ENCODE data around the gene SGSH. TPM values are rescaled to one million over a fixed set of nuclear protein-coding genes. Genes with fewer than 3 reads are reported as not detected.
A peak's percentile ranks its signal among the peaks of the same experiment; 100 is the strongest.

Gene SGSH
- polyA plus RNA-seq (2013, experiment 1 of 4) = 29.9 TPM
- 30.9 TPM for polyA plus RNA-seq (2013, experiment 2 of 4)
- polyA plus RNA-seq (2013, experiment 3 of 4) = 22.5 TPM
- polyA plus RNA-seq (2013, experiment 4 of 4) = 24.3 TPM

DNA sequence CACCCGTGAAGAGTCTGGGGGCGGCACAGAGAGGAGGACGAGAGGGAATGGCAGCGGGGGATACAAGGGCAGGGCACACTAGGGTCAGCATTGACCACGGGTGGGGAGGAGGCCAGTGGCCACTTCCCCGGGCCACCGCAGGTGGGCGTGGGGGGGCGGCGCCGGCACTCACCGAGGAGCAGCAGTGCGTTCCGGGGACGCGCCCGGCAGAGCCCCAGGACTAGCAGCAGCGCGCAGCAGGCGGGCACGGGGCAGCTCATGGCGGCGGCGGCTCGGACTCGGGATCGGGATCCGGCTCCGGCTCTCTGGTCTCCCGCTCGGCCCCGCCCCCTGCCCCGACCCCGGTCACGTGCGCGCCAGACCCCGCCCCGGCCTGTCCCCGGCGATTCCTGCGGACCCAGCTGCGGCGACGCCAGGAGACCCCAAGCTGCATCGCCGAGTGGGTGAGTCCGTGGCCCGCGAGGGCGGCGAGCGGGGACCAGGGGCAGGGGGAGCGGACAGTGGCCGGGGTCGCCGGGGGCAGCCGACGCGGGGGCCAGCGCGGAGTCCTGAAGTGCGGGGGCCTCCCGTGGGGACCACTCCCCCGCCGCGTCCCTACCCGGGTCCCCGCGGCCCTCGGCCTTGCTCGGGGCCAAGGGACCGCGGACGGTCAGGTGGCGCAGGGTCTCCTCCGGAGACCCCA lies at the start of gene SGSH, which contains the start of gene SLC26A11:
Gene SGSH, minus strand, starts transcription at position 280 of the 682 bp plus-strand sequence. Its CDS starts 20 bp downstream, at position 260.
Gene SLC26A11, plus strand, starts transcription at position 374 of the 682 bp plus-strand sequence. CDS start 1,134 bp downstream, outside the sequence.
- WGBS, 2 experiments = 1% methylated on average over 77 of the region's 77 CpGs
- H3K27ac ChIP-seq (ENCODE audit: insufficient read depth, low read depth, low read length, poor library complexity, severe bottlenecking) = no peak within 1 kb of the TSS
- H3K36me3 ChIP-seq (ENCODE audit: control insufficient read depth, insufficient read depth, low read length) = no peaks in the 10 kb centered on the region

DNA sequence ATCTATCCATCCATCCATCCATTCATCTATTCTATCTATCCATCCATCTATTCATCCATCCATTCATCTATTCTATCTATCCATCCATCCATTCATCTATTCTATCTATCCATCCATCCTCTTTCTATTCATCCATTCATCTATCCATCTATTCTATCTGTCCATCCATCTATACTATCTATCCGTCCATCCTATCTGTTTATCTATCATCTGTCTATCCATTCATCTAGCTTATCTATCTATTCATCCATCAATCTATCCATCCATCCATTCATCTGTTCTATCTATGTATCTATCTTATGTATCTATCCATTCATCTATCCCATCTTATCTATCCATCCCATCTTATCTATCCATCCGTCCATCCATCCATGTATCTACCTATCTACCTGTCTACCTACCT lies 49.3 kb upstream of the SGSH start:
- H3K4me1 ChIP-seq (ENCODE audit: control insufficient read depth, insufficient read depth, low read length) = peaks cover 5% of the 10 kb centered on the region
- no peak overlapping the region for H3K27ac ChIP-seq (ENCODE audit: insufficient read depth, low read depth, low read length, poor library complexity, severe bottlenecking)
- H3K9me3 ChIP-seq (ENCODE audit: control insufficient read depth, low read length) = no peaks in the 10 kb centered on the region
- H3K27me3 ChIP-seq (ENCODE audit: control insufficient read depth, insufficient read depth, low read length, poor library complexity, severe bottlenecking) = no peaks in the 10 kb centered on the region
- no peaks in the 10 kb centered on the region for H3K36me3 ChIP-seq (ENCODE audit: control insufficient read depth, insufficient read depth, low read length)
- H3K4me3 ChIP-seq (ENCODE audit: insufficient read depth, low read depth, low read length) = no peak overlapping the region
- WGBS, 2 experiments = 88% methylated on average over 2 of the region's 2 CpGs

More for the DNA sequence above, at the start of gene SGSH, which contains the start of gene SLC26A11:
- peaks cover 9% of the 10 kb centered on the region for H3K4me1 ChIP-seq (ENCODE audit: control insufficient read depth, insufficient read depth, low read length)
- H3K9me3 ChIP-seq (ENCODE audit: control insufficient read depth, low read length) = no peaks in the 10 kb centered on the region
- H3K4me3 ChIP-seq (ENCODE audit: insufficient read depth, low read depth, low read length) = peak within 1 kb of the TSS; percentile 74
- no peaks in the 10 kb centered on the region for H3K27me3 ChIP-seq (ENCODE audit: control insufficient read depth, insufficient read depth, low read length, poor library complexity, severe bottlenecking)

DNA sequence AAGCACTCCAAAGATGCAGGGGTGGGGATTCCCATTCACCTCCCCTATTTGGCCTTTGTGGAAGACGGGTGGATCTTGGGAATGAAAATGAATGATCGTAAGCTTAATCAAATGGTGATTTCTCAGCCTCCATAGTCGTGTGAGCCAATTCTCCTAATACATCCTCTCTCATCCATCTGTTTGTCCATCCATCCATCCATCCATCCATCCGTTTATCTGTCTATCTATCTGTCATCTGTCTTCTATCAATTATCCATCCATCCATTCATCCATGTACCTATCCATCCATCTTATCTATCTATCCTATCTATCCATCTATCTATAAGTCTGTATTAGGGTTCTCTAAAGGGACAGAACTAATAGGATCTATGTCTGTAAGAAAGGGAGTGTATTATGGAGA lies 48.3 kb upstream of the SGSH start:
- H3K27ac ChIP-seq (ENCODE audit: insufficient read depth, low read depth, low read length, poor library complexity, severe bottlenecking) = no peak overlapping the region
- H3K27me3 ChIP-seq (ENCODE audit: control insufficient read depth, insufficient read depth, low read length, poor library complexity, severe bottlenecking) = no peaks in the 10 kb centered on the region
- H3K4me1 ChIP-seq (ENCODE audit: control insufficient read depth, insufficient read depth, low read length) = peaks cover 5% of the 10 kb centered on the region
- 66 to 74% methylated on average over 3 to 4 of the region's 4 CpGs for WGBS, 2 experiments
- no peaks in the 10 kb centered on the region for H3K36me3 ChIP-seq (ENCODE audit: control insufficient read depth, insufficient read depth, low read length)
- no peak overlapping the region for H3K4me3 ChIP-seq (ENCODE audit: insufficient read depth, low read depth, low read length)
- H3K9me3 ChIP-seq (ENCODE audit: control insufficient read depth, low read length) = no peaks in the 10 kb centered on the region

DNA sequence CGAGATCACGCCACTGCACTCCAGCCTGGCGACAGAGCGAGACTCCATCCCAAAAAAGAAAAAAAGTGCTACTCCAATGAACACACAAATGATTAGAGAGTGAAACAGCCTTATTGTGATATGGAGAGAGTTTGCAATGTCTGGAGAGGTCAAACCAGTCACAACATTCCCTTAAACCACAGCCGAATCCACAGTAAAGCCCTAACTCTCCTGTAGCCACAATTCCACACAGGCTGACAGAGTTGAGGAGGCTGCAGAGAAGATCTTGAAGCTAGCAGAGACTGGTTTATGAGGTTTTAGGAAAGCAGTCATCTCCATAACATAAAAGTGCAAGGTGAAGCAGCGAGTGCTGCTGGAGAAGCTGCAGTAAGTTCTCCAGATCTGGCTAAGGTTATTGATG lies 47.3 kb upstream of the SGSH start:
- 91 to 94% methylated on average over 5 to 6 of the region's 6 CpGs for WGBS, 2 experiments
- Histone ChIP-seq H3K4me3 (ENCODE audit: insufficient read depth, low read depth, low read length) (no peak overlapping the region), H3K9me3 (ENCODE audit: control insufficient read depth, low read length) (no peaks in the 10 kb centered on the region), H3K27ac (ENCODE audit: insufficient read depth, low read depth, low read length, poor library complexity, severe bottlenecking) (no peak overlapping the region), H3K4me1 (ENCODE audit: control insufficient read depth, insufficient read depth, low read length) (peaks cover 12% of the 10 kb centered on the region), H3K27me3 (ENCODE audit: control insufficient read depth, insufficient read depth, low read length, poor library complexity, severe bottlenecking) (no peaks in the 10 kb centered on the region), H3K36me3 (ENCODE audit: control insufficient read depth, insufficient read depth, low read length) (no peaks in the 10 kb centered on the region)

DNA sequence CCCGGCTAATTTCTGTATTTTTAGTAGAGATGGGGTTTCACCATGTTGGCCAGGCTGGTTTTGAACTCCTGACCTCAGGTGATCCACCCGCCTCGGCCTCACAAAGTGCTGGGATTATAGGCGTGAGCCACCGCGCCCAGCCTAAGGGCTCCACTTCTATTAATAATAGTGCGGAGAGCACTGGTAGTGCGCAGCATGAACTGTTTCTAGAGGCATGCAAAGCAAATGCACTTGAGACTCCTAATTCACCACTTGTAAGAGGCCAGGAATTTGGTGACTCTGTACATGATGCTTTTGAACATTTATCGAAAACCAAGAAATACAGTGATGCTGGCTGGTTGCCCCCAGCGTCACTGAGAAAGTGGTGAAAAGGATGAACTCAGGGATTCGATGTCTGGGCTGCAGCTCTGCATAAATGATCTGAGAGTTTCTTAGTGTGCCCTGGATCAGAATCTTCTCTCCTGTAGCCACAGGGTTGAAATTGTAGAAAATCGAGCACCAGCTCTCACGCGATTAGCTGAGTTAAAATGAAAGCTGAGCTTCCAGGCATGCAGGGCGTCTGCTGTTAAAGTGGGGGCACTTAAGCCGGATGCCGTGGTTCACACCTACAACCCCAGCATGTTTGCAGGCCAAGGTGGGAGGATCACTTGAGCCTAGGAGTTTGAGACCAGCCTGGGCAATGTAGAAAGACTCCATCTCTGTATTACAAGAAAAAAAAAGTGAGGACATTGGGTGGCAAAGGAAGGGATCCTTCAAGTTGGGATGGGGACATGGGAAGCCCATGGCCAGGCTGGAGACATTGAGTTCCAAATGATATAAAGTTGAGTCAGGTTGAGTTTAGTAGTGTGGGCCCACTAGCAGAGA lies 45.3 kb upstream of the SGSH start:
- Histone ChIP-seq H3K9me3 (ENCODE audit: control insufficient read depth, low read length) (no peaks in the 10 kb centered on the region), H3K27me3 (ENCODE audit: control insufficient read depth, insufficient read depth, low read length, poor library complexity, severe bottlenecking) (no peaks in the 10 kb centered on the region), H3K4me3 (ENCODE audit: insufficient read depth, low read depth, low read length) (no peak overlapping the region), H3K36me3 (ENCODE audit: control insufficient read depth, insufficient read depth, low read length) (no peaks in the 10 kb centered on the region), H3K4me1 (ENCODE audit: control insufficient read depth, insufficient read depth, low read length) (peaks cover 10% of the 10 kb centered on the region), H3K27ac (ENCODE audit: insufficient read depth, low read depth, low read length, poor library complexity, severe bottlenecking) (no peak overlapping the region)
- 95 to 96% methylated on average over 17 of the region's 17 CpGs for WGBS, 2 experiments

DNA sequence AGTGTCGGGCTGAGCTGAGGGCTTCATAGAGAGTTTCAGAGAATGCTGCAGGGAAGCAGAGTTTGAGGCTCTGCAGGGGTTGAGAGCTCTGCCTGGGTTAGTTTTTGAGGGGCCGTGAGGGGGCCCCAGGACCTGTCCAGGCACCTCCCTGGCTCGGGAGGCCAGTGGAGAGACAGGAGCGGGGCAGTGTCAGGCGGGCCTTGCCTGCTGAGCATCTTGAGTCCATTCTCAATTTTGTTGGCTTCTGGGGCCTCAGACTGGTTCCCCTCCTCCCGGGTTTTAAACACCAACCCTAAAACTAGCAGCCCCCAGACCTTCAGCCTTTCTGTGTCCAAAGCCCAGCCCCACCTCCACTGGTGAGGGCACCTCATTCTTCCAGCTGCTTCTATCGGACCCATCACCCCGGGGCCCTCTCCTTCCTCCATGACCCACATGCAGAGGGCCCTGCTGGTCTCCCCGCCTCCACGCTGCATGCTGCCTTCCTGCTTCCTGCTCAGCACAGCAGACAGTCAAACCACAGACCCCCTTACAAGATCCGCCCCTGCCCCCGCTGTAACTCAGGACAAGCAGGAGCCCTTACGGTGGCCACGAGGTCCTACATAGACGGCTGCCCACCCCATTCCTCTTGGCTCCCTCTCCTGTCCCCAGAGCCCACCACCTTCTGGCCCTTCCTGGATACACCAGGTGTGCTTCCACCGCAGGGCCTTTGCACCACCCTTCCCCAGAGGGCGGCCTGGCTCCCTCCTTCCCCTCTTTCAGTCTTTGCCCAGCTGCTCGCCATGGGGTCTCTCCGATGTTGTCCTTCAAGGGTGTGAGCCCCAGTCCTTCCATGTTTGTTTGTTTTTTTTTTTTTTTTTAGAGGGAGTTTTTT lies 44.3 kb upstream of the SGSH start:
- no peaks in the 10 kb centered on the region for H3K9me3 ChIP-seq (ENCODE audit: control insufficient read depth, low read length)
- H3K27me3 ChIP-seq (ENCODE audit: control insufficient read depth, insufficient read depth, low read length, poor library complexity, severe bottlenecking) = peaks cover 4% of the 10 kb centered on the region
- H3K4me1 ChIP-seq (ENCODE audit: control insufficient read depth, insufficient read depth, low read length) = peaks cover 9% of the 10 kb centered on the region
- H3K27ac ChIP-seq (ENCODE audit: insufficient read depth, low read depth, low read length, poor library complexity, severe bottlenecking) = no peak overlapping the region
- WGBS, 2 experiments = 92% methylated on average over 19 of the region's 19 CpGs
- no peak overlapping the region for H3K4me3 ChIP-seq (ENCODE audit: insufficient read depth, low read depth, low read length)
- no peaks in the 10 kb centered on the region for H3K36me3 ChIP-seq (ENCODE audit: control insufficient read depth, insufficient read depth, low read length)

DNA sequence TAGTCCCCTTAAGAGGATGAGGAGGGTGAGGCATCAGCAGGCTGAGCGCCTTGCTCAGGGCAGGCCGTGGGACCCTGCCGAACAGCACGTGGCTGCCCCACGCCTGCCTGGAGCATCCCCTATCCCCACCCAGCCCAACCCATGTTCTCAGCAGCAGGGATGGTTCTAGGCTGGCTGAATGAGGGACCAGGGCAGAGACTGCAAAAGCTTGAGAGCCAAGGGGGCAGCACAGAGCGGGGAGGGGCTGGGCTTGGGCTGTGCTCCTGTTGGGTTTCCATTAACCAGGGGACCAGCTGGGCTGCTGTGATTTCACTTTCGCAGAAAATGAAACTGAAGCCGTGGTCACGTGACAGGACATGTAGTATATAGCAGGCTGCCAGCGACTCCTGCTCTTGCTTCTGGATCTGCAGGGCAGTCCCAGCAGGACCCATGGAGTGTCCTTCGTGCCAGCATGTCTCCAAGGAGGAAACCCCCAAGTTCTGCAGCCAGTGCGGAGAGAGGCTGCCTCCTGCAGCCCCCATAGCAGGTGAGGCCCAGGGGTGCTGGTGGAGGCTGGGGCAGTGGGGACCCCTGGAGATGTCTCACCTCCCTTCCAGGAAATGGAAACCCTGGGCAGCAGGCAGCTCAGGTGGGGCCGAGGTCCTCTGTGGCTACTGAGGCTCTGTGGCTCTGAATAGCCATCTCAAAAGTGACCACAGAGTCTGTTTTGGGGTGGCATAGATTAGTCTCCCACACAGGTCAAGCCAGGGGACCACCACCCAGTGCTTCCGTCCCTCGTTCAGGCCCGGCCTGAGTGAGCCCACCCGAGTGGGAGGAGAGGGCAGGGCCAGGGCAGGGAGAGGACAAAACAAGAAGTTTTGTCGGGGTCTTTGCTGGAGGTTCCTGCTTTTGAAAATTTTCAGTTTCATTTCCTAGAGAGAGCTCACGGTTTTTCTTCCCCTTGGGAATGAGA lies 43.4 kb upstream of the SGSH start:
- Histone ChIP-seq H3K9me3 (ENCODE audit: control insufficient read depth, low read length) (no peaks in the 10 kb centered on the region), H3K36me3 (ENCODE audit: control insufficient read depth, insufficient read depth, low read length) (no peaks in the 10 kb centered on the region), H3K27ac (ENCODE audit: insufficient read depth, low read depth, low read length, poor library complexity, severe bottlenecking) (no peak overlapping the region), H3K4me1 (ENCODE audit: control insufficient read depth, insufficient read depth, low read length) (peaks cover 9% of the 10 kb centered on the region), H3K27me3 (ENCODE audit: control insufficient read depth, insufficient read depth, low read length, poor library complexity, severe bottlenecking) (peaks cover 6% of the 10 kb centered on the region), H3K4me3 (ENCODE audit: insufficient read depth, low read depth, low read length) (no peak overlapping the region)
- WGBS, 2 experiments = 89 to 90% methylated on average over 19 of the region's 19 CpGs

DNA sequence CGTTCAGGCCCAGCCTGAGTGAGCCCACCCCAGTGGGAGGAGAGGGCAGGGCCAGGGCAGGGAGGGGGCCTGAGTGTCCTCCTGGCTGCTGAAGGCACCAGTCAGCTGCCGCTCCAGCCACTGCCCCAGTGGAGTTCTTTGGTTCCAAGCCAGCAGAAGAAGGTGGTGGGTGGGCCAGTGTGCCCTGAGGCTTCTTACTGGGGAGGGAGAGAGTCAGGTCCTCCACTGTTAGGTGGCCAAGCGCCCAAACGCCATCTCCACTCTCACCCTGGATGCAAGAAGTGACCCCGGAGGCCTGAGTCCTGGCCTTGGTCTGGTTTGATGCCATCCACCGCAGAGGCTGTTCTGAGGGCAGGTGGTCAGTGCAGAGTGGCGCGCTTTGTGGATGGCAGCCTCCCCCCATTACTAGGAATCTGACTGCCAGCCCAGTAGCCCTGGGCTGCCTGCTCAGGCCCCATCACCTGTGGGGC lies 42.7 kb upstream of the SGSH start:
- H3K27ac ChIP-seq (ENCODE audit: insufficient read depth, low read depth, low read length, poor library complexity, severe bottlenecking) = no peak overlapping the region
- H3K9me3 ChIP-seq (ENCODE audit: control insufficient read depth, low read length) = no peaks in the 10 kb centered on the region
- peaks cover 9% of the 10 kb centered on the region for H3K4me1 ChIP-seq (ENCODE audit: control insufficient read depth, insufficient read depth, low read length)
- peaks cover 6% of the 10 kb centered on the region for H3K27me3 ChIP-seq (ENCODE audit: control insufficient read depth, insufficient read depth, low read length, poor library complexity, severe bottlenecking)
- no peaks in the 10 kb centered on the region for H3K36me3 ChIP-seq (ENCODE audit: control insufficient read depth, insufficient read depth, low read length)
- 87 to 88% methylated on average over 8 of the region's 8 CpGs for WGBS, 2 experiments
- no peak overlapping the region for H3K4me3 ChIP-seq (ENCODE audit: insufficient read depth, low read depth, low read length)

DNA sequence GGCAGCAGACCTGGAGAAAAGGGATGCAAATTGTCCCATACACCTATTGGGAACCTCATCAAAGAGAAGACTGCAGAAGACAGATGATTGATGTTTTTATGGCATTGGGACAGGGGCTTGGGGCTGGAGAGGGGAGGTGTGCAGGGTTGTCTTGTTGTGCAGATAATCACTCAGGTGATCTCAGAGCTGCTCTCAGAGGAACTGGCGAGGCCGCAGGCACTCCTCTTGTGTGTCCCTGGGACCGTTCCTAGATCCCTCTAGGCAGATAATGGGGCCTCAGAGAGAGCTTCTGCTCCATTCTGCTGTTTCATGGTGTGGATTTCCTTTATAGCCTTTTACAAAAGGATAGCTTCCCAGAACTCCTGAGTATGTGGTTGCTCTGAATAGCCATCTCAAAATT lies 42.2 kb upstream of the SGSH start:
- peaks cover 6% of the 10 kb centered on the region for H3K27me3 ChIP-seq (ENCODE audit: control insufficient read depth, insufficient read depth, low read length, poor library complexity, severe bottlenecking)
- WGBS, 2 experiments = 78 to 79% methylated on average over 3 of the region's 3 CpGs
- H3K9me3 ChIP-seq (ENCODE audit: control insufficient read depth, low read length) = no peaks in the 10 kb centered on the region
- H3K4me1 ChIP-seq (ENCODE audit: control insufficient read depth, insufficient read depth, low read length) = peaks cover 9% of the 10 kb centered on the region
- H3K4me3 ChIP-seq (ENCODE audit: insufficient read depth, low read depth, low read length) = no peak overlapping the region
- no peaks in the 10 kb centered on the region for H3K36me3 ChIP-seq (ENCODE audit: control insufficient read depth, insufficient read depth, low read length)
- H3K27ac ChIP-seq (ENCODE audit: insufficient read depth, low read depth, low read length, poor library complexity, severe bottlenecking) = no peak overlapping the region

Measured in ectodermal cell (in vitro differentiated cells).